Endothelial cell (in vitro differentiated cells): ENCODE results near the gene PARD3. TPM values are rescaled to one million over a fixed set of nuclear protein-coding genes. Genes with fewer than 3 reads are reported as not detected.

Source experiments
- DNase-seq: peaks from one replicate; pipeline ENCODE4 v3.0.0; 2021; ENCODE audit warnings: low spot score
- H3K27ac Mint-ChIP-seq: one replicate; pipeline ENCODE4 v1.8.0; 2021; ENCODE audit warnings: mixed read lengths, inconsistent platforms; ENCODE audit not compliant: unreplicated experiment
- H3K27me3 Mint-ChIP-seq: one replicate; pipeline ENCODE4 v1.8.0; 2021; ENCODE audit warnings: mild to moderate bottlenecking, moderate library complexity, mixed read lengths, inconsistent platforms; ENCODE audit not compliant: unreplicated experiment
- H3K36me3 Mint-ChIP-seq: one replicate; pipeline ENCODE4 v1.8.0; 2021; ENCODE audit warnings: mild to moderate bottlenecking, low read depth, mixed read lengths, inconsistent platforms; ENCODE audit not compliant: unreplicated experiment
- H3K4me1 Mint-ChIP-seq: one replicate; pipeline ENCODE4 v1.8.0; 2021; ENCODE audit warnings: mild to moderate bottlenecking, mixed read lengths, inconsistent platforms; ENCODE audit not compliant: unreplicated experiment
- H3K4me3 Mint-ChIP-seq: one replicate; pipeline ENCODE4 v1.8.0; 2021; ENCODE audit warnings: mild to moderate bottlenecking, mixed read lengths, inconsistent platforms; ENCODE audit not compliant: unreplicated experiment
- H3K9me3 Mint-ChIP-seq: one replicate; pipeline ENCODE4 v1.8.0; 2021; ENCODE audit warnings: mixed read lengths, inconsistent platforms; ENCODE audit not compliant: unreplicated experiment
- total RNA-seq: library from RNA; stranded (reverse); fragmentation: NEBNext Ultra II Directional; extraction: Animal tissue kit (Norgen Biotek cat#: 25700); gene quantifications from one replicate; pipeline ENCODE4 v1.2.1, GENCODE V29; 2021; ENCODE audit not compliant: unreplicated experiment
- TF ChIP-seq, protein P1 (sequence below): fragments of 200-600 bp; sonication (generic); IDR thresholded peaks from one replicate; pipeline ENCODE4 v1.5.0; 2021; ENCODE audit warnings: antibody characterized with exemption; ENCODE audit not compliant: unreplicated experiment

PARD3 gene
- total RNA-seq, 1 donor from 2014 or later = 35.2 TPM

- no peaks in the 10 kb centered on the region for H3K9me3 Mint-ChIP-seq
- H3K27ac Mint-ChIP-seq = no peak overlapping the region
- no peaks in the 10 kb centered on the region for H3K27me3 Mint-ChIP-seq
- H3K4me1 Mint-ChIP-seq = peaks cover 3% of the 10 kb centered on the region
- DNase-seq = no peak
- H3K4me3 Mint-ChIP-seq = no peak overlapping the region
- no peaks in the 10 kb centered on the region for H3K36me3 Mint-ChIP-seq
- TF ChIP-seq, protein P1, sequence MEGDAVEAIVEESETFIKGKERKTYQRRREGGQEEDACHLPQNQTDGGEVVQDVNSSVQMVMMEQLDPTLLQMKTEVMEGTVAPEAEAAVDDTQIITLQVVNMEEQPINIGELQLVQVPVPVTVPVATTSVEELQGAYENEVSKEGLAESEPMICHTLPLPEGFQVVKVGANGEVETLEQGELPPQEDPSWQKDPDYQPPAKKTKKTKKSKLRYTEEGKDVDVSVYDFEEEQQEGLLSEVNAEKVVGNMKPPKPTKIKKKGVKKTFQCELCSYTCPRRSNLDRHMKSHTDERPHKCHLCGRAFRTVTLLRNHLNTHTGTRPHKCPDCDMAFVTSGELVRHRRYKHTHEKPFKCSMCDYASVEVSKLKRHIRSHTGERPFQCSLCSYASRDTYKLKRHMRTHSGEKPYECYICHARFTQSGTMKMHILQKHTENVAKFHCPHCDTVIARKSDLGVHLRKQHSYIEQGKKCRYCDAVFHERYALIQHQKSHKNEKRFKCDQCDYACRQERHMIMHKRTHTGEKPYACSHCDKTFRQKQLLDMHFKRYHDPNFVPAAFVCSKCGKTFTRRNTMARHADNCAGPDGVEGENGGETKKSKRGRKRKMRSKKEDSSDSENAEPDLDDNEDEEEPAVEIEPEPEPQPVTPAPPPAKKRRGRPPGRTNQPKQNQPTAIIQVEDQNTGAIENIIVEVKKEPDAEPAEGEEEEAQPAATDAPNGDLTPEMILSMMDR = no peak
Measured at GRCh38 chr10:34575882-34576281, 239.2 kb downstream of the PARD3 start.

GRCh38 chr10:34574353-34574934 is 240.7 kb downstream of the PARD3 start:
- Mint-ChIP-seq H3K9me3 (no peaks in the 10 kb centered on the region), H3K4me3 (no peak overlapping the region), H3K36me3 (no peaks in the 10 kb centered on the region), H3K4me1 (no peaks in the 10 kb centered on the region), H3K27ac (no peak overlapping the region), H3K27me3 (no peaks in the 10 kb centered on the region)
- DNase-seq = no peak
- TF ChIP-seq, protein P1 = no peak

GRCh38 chr10:34570887-34571286 is 244.2 kb downstream of the PARD3 start:
- DNase-seq = no peak
- H3K36me3 Mint-ChIP-seq = no peaks in the 10 kb centered on the region
- TF ChIP-seq, protein P1 = no peak
- no peaks in the 10 kb centered on the region for H3K9me3 Mint-ChIP-seq
- no peaks in the 10 kb centered on the region for H3K27me3 Mint-ChIP-seq
- H3K4me3 Mint-ChIP-seq = no peak overlapping the region
- H3K27ac Mint-ChIP-seq = no peak overlapping the region
- H3K4me1 Mint-ChIP-seq = peaks cover 18% of the 10 kb centered on the region

DNA sequence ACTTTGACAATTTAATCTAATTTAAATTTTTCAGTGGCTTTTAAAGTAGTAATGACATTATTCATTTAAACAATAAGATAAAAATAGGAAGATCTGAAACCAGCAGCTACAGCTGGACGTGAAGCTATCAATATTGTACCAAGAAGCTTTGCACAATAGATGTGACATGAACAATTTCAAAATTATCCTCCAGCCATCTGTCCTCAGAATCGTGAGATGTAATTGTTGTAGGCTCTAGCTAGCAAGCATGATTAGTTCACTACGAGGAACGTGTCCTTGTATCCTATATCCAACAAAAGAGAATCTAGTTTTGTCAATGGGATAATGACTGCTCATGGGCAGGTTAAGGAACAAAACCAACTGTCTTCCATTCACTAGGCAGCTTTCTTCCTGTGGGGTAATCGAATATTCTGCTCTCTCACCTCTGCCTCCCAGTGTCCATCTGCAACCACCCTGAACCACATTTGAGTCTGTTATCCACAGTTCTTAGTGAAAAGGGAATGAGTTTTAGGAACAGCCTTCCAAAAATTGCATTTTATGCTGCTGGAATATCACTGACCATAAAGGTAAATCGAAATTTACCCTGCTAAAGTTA is 247.3 kb downstream of the PARD3 start:
- Mint-ChIP-seq H3K36me3 (no peaks in the 10 kb centered on the region), H3K27me3 (peaks cover 5% of the 10 kb centered on the region), H3K27ac (no peak overlapping the region), H3K4me3 (no peak overlapping the region), H3K4me1 (peaks cover 23% of the 10 kb centered on the region), H3K9me3 (no peaks in the 10 kb centered on the region)
- DNase-seq = no peak
- TF ChIP-seq, protein P1 = no peak

- no peak for DNase-seq
- TF ChIP-seq, protein P1 = no peak
- Mint-ChIP-seq H3K4me1 (peaks cover 23% of the 10 kb centered on the region), H3K27ac (peak overlapping the region; percentile 65), H3K4me3 (no peak overlapping the region), H3K9me3 (no peaks in the 10 kb centered on the region), H3K36me3 (no peaks in the 10 kb centered on the region), H3K27me3 (peaks cover 5% of the 10 kb centered on the region)
Measured at GRCh38 chr10:34565934-34566333, 249.2 kb downstream of the PARD3 start.
